ENCODE measurements around the gene TSACC. TPM values are rescaled to one million over a fixed set of nuclear protein-coding genes. Genes with fewer than 3 reads are reported as not detected.
A peak's percentile ranks its signal among the peaks of the same experiment; 100 is the strongest.

Gene TSACC
- total and polyA plus RNA-seq, 12 donors = 0.70 to 4.2 (median 0.90) TPM; not detected in 3

DNA sequence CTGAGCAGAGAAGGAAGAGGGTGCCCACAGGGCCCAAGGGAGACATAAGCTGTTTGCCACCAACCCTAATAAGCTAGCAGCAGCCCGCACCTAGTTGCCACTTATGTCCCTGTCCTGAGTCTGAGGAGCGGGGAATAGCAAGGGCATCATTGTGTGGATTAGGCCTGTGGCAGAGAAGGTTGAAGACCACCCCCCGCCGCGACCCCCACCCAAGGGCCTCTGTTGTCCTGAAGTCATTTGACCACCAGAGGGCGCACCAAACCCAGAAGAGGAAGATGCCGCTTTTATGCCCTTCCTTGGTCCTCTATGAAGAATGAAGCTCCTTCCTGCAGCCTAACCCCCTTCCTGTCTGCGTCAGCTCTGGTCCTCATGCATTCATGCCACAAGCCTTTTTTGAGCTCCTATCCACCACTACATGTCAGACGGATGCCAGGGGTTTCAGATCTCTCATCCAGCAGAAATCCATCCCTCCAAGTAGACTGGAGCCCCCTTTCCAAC, 47.3 kb downstream of the TSACC start:
- TF ChIP-seq, protein P1, sequence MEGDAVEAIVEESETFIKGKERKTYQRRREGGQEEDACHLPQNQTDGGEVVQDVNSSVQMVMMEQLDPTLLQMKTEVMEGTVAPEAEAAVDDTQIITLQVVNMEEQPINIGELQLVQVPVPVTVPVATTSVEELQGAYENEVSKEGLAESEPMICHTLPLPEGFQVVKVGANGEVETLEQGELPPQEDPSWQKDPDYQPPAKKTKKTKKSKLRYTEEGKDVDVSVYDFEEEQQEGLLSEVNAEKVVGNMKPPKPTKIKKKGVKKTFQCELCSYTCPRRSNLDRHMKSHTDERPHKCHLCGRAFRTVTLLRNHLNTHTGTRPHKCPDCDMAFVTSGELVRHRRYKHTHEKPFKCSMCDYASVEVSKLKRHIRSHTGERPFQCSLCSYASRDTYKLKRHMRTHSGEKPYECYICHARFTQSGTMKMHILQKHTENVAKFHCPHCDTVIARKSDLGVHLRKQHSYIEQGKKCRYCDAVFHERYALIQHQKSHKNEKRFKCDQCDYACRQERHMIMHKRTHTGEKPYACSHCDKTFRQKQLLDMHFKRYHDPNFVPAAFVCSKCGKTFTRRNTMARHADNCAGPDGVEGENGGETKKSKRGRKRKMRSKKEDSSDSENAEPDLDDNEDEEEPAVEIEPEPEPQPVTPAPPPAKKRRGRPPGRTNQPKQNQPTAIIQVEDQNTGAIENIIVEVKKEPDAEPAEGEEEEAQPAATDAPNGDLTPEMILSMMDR (IDR thresholded peaks at IDR 0.05) = peak; percentile 87 to 98 (median 93)
- no peak for TF ChIP-seq POLR2A (IDR thresholded peaks at IDR 0.05)
- intact Hi-C loops (cut with DNase I) = loop anchor here (2.0 to 10.0 kb wide), 3 partner anchors 59 to 229 kb away; partner anchors contain the start of gene HAPLN2 (in 1 of the 2)
- 12 to 26% (median 17%) methylated on average over 5 to 9 of the region's 9 CpGs for WGBS, 4 donors

DNA sequence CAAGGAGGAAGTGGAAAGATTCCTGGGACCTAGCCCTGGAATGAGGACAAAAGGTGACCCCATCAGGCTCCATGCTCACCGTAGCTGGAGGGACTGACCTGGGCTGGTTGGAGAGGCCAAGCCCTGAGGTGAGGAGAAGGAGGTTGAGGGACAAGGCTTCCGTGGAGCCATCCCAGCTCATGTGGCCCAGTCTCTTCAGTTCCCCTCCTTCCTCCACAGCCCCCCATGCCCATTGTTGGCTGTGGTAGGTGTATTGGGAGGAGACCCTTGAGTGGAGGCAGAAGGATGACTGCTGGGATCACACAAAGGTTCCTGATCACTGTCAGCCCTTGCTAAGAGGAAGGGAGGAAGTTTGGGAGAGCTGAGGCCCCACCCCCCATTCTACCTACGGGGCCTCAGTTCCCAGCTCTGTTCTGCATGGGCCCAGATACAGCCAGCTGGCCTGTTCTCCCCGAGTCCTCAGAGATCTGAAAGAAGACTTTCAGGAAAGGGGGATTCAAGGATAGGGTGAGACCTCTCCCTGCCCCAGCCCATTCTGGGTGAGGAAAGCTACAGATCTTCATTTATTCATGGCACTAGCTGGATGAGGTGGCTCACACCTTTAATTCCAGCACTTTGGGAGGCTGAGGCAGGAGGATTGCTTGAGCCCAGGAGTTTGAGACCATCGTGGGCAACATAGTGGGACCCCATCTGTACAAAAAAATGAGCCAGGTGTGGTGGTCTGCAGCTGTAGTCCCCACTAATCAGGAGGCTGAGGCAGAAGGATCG, 48.0 kb downstream of the TSACC start:
- H3K4me3 ChIP-seq = no peak overlapping the region
- DNase-seq = no peak
- H3K27me3 ChIP-seq = peaks cover 29% of the 10 kb centered on the region
- intact Hi-C loops (cut with DNase I) = loop anchor here (2.0 to 10.0 kb wide), 3 partner anchors 58 to 228 kb away; partner anchors contain the start of gene HAPLN2 (in 1 of the 2)
- TF ChIP-seq, protein P1 (IDR thresholded peaks at IDR 0.05) = no peak
- no peaks in the 10 kb centered on the region for H3K36me3 ChIP-seq (replicated peaks in 1 of 2)
- H3K27ac ChIP-seq = no peak overlapping the region
- no peaks in the 10 kb centered on the region for H3K9me3 ChIP-seq (replicated peaks in 1 of 3)
- 70 to 80% (median 76%) methylated on average over 5 to 6 of the region's 6 CpGs for WGBS, 4 donors
- no peaks in the 10 kb centered on the region for H3K4me1 ChIP-seq (replicated peaks in 1 of 2)

More for the DNA sequence above, 47.3 kb downstream of the TSACC start:
- Histone ChIP-seq H3K4me1 (replicated peaks in 1 of 2) (no peaks in the 10 kb centered on the region), H3K27me3 (peaks cover 29% of the 10 kb centered on the region), H3K4me3 (no peak overlapping the region), H3K27ac (no peak overlapping the region), H3K36me3 (replicated peaks in 1 of 2) (no peaks in the 10 kb centered on the region), H3K9me3 (replicated peaks in 1 of 3) (no peaks in the 10 kb centered on the region)
- DNase-seq = peak; percentile 27 to 77 (median 60)

DNA sequence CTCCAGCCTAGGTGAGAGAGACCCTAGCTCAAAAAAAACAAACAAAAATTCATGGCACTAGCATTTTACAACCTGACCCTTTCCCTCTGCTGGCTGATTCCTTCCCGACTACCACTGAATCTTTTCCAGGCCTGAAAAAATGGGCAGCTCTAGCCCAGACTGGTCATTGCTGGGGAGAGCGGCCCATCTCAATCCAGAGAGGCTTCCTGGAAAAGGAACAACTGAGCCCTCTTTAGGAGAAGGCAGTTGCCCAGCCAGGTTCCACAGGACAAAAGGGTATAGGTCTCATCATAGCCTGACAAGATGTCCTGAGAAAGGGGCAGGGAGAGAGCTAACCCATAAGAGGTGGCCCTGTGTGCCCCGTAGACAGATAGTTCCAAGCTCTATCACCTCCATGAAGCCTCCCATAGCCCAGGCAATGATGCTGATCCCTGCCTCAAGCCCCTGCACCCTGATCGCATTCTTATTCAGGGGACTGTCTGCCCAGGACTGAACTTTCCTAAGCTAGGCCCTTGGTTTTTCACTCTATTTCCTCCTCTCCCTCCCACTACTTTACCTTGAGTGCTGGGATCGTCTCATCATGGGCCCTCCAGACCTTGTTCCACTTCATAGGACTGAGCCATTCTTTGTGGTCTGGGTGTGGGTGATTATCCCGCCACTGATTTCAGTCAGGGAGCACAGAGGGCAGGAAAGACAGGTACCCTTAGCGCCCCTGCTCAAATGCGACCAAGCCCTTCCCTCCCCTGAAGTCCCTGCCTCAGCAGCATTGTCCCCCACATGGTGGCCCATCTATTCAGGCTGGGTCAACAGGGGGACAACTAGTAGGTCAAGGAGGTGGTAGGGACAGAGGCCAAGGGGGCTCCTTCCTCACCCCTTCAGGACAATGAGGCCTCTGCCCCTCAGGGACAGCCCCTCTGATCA, 48.9 kb downstream of the TSACC start:
- no peak for DNase-seq
- WGBS, 4 donors = 84 to 94% (median 85%) methylated on average over 8 of the region's 8 CpGs
- Histone ChIP-seq H3K27ac (no peak overlapping the region), H3K36me3 (replicated peaks in 1 of 2) (no peaks in the 10 kb centered on the region), H3K4me3 (no peak overlapping the region), H3K27me3 (peaks cover 29% of the 10 kb centered on the region), H3K9me3 (replicated peaks in 1 of 3) (no peaks in the 10 kb centered on the region), H3K4me1 (replicated peaks in 1 of 2) (no peaks in the 10 kb centered on the region)
- intact Hi-C loops (cut with DNase I) = loop anchor here (2.0 to 10.0 kb wide), 3 partner anchors 58 to 228 kb away; partner anchors contain the start of gene HAPLN2 (in 1 of the 2)
- TF ChIP-seq POLR2A (IDR thresholded peaks at IDR 0.05) = no peak
- TF ChIP-seq, protein P1 (IDR thresholded peaks at IDR 0.05) = no peak

DNA sequence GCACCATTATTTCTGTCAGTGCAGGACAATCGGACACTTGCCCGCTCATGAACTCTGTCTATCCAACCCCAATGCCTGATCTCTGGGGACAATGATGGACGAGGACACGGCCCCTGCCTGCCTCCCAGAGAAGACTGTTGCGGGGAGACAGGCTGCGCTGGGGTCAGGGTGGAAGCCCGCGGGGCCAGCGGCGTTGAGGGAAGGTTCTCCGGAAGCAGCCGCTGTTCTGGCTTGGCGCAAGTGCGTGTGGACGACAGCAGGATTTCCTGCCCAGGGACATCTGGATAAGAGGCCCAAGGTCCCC, 49.5 kb downstream of the TSACC start:
- no peak for TF ChIP-seq POLR2A (IDR thresholded peaks at IDR 0.05)
- TF ChIP-seq, protein P1 (IDR thresholded peaks at IDR 0.05) = no peak
- no peak for DNase-seq
- Histone ChIP-seq H3K9me3 (replicated peaks in 1 of 3) (no peaks in the 10 kb centered on the region), H3K4me3 (no peak overlapping the region), H3K27ac (no peak overlapping the region), H3K27me3 (peaks cover 29% of the 10 kb centered on the region), H3K36me3 (replicated peaks in 1 of 2) (no peaks in the 10 kb centered on the region), H3K4me1 (replicated peaks in 1 of 2) (no peaks in the 10 kb centered on the region)
- WGBS, 4 donors = 40 to 70% (median 41%) methylated on average over 2 to 15 of the region's 15 CpGs
- intact Hi-C loops (cut with DNase I) = loop anchor here (2.0 to 10.0 kb wide), 4 partner anchors 53 to 227 kb away; partner anchors contain the start of gene HAPLN2 (in 1 of the 2)
